Activated B cell treated with CpG ODN at 0.5 μM for 24 hours (primary cell): Measurements from ENCODE around the gene TIGD4. TPM values are rescaled to one million over a fixed set of nuclear protein-coding genes. Genes with fewer than 3 reads are reported as not detected.

Experiments
- ATAC-seq: fragments of 200-7000 bp; cut with Tn5 transposase; one replicate; pipeline ENCODE4 v1.10.0; 2021; ENCODE audit warnings: low read depth, mild to moderate bottlenecking, moderate library complexity
- CTCF ChIA-PET: fragments of 350-600 bp; sonication (Branson Sonifier 250); formaldehyde crosslinking; loops from one replicate; lab custom pipeline; 2021; ENCODE audit warnings: antibody characterized with exemption; lab: Charles Lee
- POLR2A ChIA-PET: fragments of 350-600 bp; sonication (Branson Sonifier 250); formaldehyde crosslinking; loops from one replicate; lab custom pipeline; 2021; ENCODE audit warnings: antibody characterized with exemption; lab: Charles Lee
- DNase-seq: peaks from one replicate; pipeline ENCODE4 v3.0.0; 2022
- H3K27ac Mint-ChIP-seq: one replicate; pipeline ENCODE4 v1.8.0; 2020; ENCODE audit warnings: mixed read lengths
- H3K27me3 Mint-ChIP-seq: one replicate; pipeline ENCODE4 v1.8.0; 2021; ENCODE audit warnings: mixed read lengths
- H3K36me3 Mint-ChIP-seq: one replicate; pipeline ENCODE4 v1.8.0; 2021; ENCODE audit warnings: low read depth, mixed read lengths
- H3K4me1 Mint-ChIP-seq: one replicate; pipeline ENCODE4 v1.8.0; 2021; ENCODE audit warnings: mixed read lengths
- H3K4me3 Mint-ChIP-seq: one replicate; pipeline ENCODE4 v1.8.0; 2020; ENCODE audit warnings: mild to moderate bottlenecking, mixed read lengths
- H3K9me3 Mint-ChIP-seq: one replicate; pipeline ENCODE4 v1.8.0; 2020; ENCODE audit warnings: mixed read lengths
- intact Hi-C: fragments of 100-400 bp; cut with micrococcal nuclease; formaldehyde crosslinking; loops from one replicate; pipeline ENCODE4 v1.15.1; 2024
- total RNA-seq: library from RNA; stranded (reverse); gene quantifications from 2 replicates; pipeline ENCODE4 v1.2.3, GENCODE V29; 2022
- TF ChIP-seq, protein P1 (sequence below): fragments of 200-600 bp; IDR thresholded peaks from one replicate; pipeline ENCODE4 v1.8.0; 2022; ENCODE audit warnings: antibody characterized with exemption, mild to moderate bottlenecking

The TIGD4 gene
- total RNA-seq, 1 donor from 2014 or later, result 0.24 TPM

DNA sequence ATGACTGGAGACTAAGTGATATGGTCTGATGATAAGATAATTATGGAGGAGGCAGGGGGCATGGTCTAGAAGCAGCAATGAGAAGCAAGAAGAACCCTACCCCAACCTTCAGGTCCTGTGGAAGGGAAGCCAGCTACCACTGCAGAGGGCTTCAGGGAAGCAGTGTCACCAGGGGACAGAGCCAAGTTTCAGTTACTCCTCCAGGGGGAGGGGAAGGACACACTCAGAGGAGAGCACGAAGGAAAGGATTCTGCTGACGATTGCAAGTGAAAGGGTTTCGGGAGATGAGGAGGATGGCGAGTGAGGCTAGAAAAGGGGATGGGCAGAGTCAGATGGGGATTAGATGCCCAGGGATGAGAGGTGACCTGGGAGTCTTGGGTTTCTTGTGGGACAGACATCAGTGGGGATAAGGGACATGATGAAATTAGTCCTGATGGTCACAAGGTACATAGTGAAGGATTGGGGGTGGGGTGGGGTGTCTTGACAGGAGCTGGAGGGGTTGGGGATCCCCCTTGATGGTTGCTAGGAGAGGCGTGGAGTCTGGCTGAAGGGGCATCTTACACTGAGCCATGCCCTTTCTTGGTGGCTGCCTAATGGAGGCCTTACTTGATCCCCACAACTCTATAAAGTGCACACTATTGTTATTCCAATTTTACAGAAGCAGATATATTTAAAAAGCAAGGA is 45.4 kb downstream of the TIGD4 start:
- Mint-ChIP-seq H3K27ac (peak overlapping the region; percentile 16), H3K9me3 (no peaks in the 10 kb centered on the region), H3K4me1 (peaks cover 14% of the 10 kb centered on the region), H3K27me3 (peaks cover 2% of the 10 kb centered on the region), H3K4me3 (no peak overlapping the region), H3K36me3 (no peaks in the 10 kb centered on the region)
- TF ChIP-seq, protein P1, sequence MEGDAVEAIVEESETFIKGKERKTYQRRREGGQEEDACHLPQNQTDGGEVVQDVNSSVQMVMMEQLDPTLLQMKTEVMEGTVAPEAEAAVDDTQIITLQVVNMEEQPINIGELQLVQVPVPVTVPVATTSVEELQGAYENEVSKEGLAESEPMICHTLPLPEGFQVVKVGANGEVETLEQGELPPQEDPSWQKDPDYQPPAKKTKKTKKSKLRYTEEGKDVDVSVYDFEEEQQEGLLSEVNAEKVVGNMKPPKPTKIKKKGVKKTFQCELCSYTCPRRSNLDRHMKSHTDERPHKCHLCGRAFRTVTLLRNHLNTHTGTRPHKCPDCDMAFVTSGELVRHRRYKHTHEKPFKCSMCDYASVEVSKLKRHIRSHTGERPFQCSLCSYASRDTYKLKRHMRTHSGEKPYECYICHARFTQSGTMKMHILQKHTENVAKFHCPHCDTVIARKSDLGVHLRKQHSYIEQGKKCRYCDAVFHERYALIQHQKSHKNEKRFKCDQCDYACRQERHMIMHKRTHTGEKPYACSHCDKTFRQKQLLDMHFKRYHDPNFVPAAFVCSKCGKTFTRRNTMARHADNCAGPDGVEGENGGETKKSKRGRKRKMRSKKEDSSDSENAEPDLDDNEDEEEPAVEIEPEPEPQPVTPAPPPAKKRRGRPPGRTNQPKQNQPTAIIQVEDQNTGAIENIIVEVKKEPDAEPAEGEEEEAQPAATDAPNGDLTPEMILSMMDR, result no peak
- ATAC-seq (no peak), DNase-seq (no peak)
- intact Hi-C loops, result loop anchor here (2.0 kb wide), 1 partner anchor 37 kb away; no protein-coding TSS in a partner anchor
- ChIA-PET POLR2A (interaction anchor here (0.5 to 1.5 kb wide), 2 partner anchors 55 to 90 kb away, joined by 3 to 5 read pairs; partner anchors contain the start of gene TMEM154), CTCF (interaction anchor here (2.8 to 4.5 kb wide), 6 partner anchors 50 to 325 kb away, joined by 8 to 74 read pairs (median 25); no protein-coding TSS in a partner anchor)

GRCh38 chr4:152731997-152732396 is 47.5 kb downstream of the TIGD4 start:
- intact Hi-C loops, result no loop called here
- CTCF ChIA-PET, result no interaction called here

GRCh38 chr4:152729466-152729865 is 50.1 kb downstream of the TIGD4 start:
- Mint-ChIP-seq H3K27ac (no peak overlapping the region), H3K4me3 (no peak overlapping the region), H3K9me3 (no peaks in the 10 kb centered on the region), H3K27me3 (no peaks in the 10 kb centered on the region), H3K4me1 (peaks cover 15% of the 10 kb centered on the region), H3K36me3 (no peaks in the 10 kb centered on the region)
- CTCF ChIA-PET, result no interaction called here
- intact Hi-C loops, result no loop called here
- POLR2A ChIA-PET, result no interaction called here
- DNase-seq (no peak), ATAC-seq (no peak)
- TF ChIP-seq, protein P1, result no peak

More at GRCh38 chr4:152731997-152732396, 47.5 kb downstream of the TIGD4 start:
- TF ChIP-seq, protein P1, result no peak
- DNase-seq, result no peak
- Mint-ChIP-seq H3K36me3 (no peaks in the 10 kb centered on the region), H3K27ac (no peak overlapping the region), H3K4me3 (no peak overlapping the region), H3K27me3 (peaks cover 2% of the 10 kb centered on the region), H3K4me1 (peaks cover 23% of the 10 kb centered on the region), H3K9me3 (no peaks in the 10 kb centered on the region)
- POLR2A ChIA-PET, result no interaction called here
- ATAC-seq, result no peak

DNA sequence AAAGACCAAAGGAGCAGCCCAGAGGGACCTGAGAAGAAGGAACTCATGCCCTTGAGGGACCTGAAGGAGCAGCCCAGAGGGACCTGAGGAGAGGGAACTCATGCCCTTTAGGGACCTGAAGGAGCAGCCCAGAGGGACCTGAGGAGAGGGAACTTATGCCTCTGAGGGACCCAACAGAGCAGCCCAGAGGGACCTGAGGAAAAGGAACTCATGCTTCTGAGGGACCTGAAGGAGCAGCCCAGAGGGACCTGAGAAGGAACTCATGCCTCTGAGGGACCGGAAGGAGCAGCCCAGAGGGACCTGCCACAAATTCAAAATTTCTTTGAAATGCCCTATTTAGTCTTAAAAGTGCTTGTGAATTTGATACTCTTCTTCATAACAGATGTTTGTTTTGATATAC is 51.2 kb downstream of the TIGD4 start:
- ATAC-seq (peak; percentile 42), DNase-seq (no peak)
- H3K4me3 Mint-ChIP-seq, result no peak overlapping the region
- H3K9me3 Mint-ChIP-seq, result no peaks in the 10 kb centered on the region
- intact Hi-C loops, result no loop called here
- no peak overlapping the region for H3K27ac Mint-ChIP-seq
- H3K4me1 Mint-ChIP-seq, result peaks cover 9% of the 10 kb centered on the region
- ChIA-PET POLR2A (interaction anchor here (0.7 kb wide), 1 partner anchor 8 kb away, joined by 3 read pairs; no protein-coding TSS in a partner anchor), CTCF (no interaction called here)
- H3K27me3 Mint-ChIP-seq, result no peaks in the 10 kb centered on the region
- no peaks in the 10 kb centered on the region for H3K36me3 Mint-ChIP-seq
- TF ChIP-seq, protein P1, result no peak

DNA sequence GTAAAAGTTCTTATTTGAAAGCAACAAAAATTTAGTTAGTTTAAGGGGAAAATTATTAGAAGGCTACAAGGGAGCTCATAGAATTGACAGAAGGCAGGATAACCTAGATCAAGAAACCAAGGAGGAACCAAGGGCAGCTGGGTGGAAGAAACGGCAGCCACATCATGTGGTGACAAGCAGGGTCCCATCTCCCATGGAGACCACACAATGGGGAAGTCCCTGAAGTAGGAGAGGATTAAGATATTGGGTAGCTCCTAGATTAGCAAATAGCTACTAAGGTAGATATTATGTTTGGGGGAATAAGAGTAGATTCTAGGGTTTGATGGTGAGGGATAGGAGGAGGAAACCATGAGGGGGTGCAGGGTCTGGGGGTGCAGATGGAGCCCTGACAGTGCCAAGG is 51.7 kb downstream of the TIGD4 start:
- Mint-ChIP-seq H3K36me3 (no peaks in the 10 kb centered on the region), H3K27ac (no peak overlapping the region), H3K4me3 (no peak overlapping the region), H3K4me1 (peaks cover 9% of the 10 kb centered on the region), H3K9me3 (peaks cover 3% of the 10 kb centered on the region), H3K27me3 (no peaks in the 10 kb centered on the region)
- ATAC-seq, result no peak
- CTCF ChIA-PET, result no interaction called here
- intact Hi-C loops, result no loop called here
- TF ChIP-seq, protein P1, result no peak
- POLR2A ChIA-PET, result no interaction called here
- no peak for DNase-seq
